Measurements from ENCODE around the gene TMC5. TPM values are rescaled to one million over a fixed set of nuclear protein-coding genes. Genes with fewer than 3 reads are reported as not detected.

Gene TMC5
- total RNA-seq, 2 experiments from 2014 or later = not detected

- DNase-seq (no peak), ATAC-seq (no peak)
- Mint-ChIP-seq H3K4me1 (ENCODE audit: low read depth) (no peaks in the 10 kb centered on the region), H3K36me3 (ENCODE audit: low read depth) (no peaks in the 10 kb centered on the region), H3K27me3 (ENCODE audit: low read depth) (no peaks in the 10 kb centered on the region), H3K9me3 (ENCODE audit: insufficient read depth) (no peaks in the 10 kb centered on the region), H3K27ac (no peak overlapping the region), H3K4me3 (no peak overlapping the region)
- ChIA-PET CTCF (no interaction called here), POLR2A (no interaction called here)
These were observed 21.1 kb downstream of the TMC5 start for GRCh38 chr16:19438739-19439138.

GRCh38 chr16:19439483-19439882 is 21.8 kb downstream of the TMC5 start:
- Mint-ChIP-seq H3K27me3 (ENCODE audit: low read depth) (no peaks in the 10 kb centered on the region), H3K27ac (no peak overlapping the region), H3K9me3 (ENCODE audit: insufficient read depth) (no peaks in the 10 kb centered on the region), H3K36me3 (ENCODE audit: low read depth) (no peaks in the 10 kb centered on the region), H3K4me3 (no peak overlapping the region), H3K4me1 (ENCODE audit: low read depth) (no peaks in the 10 kb centered on the region)
- POLR2A ChIA-PET = no interaction called here
- no peak for ATAC-seq
- DNase-seq = no peak
- CTCF ChIA-PET = no interaction called here

GRCh38 chr16:19443659-19444058 is 26.0 kb downstream of the TMC5 start:
- no peaks in the 10 kb centered on the region for H3K9me3 Mint-ChIP-seq (ENCODE audit: insufficient read depth)
- H3K36me3 Mint-ChIP-seq (ENCODE audit: low read depth) = no peaks in the 10 kb centered on the region
- ChIA-PET CTCF (no interaction called here), POLR2A (no interaction called here)
- no peak for DNase-seq
- H3K27me3 Mint-ChIP-seq (ENCODE audit: low read depth) = no peaks in the 10 kb centered on the region
- H3K4me3 Mint-ChIP-seq = no peak overlapping the region
- ATAC-seq = no peak
- H3K4me1 Mint-ChIP-seq (ENCODE audit: low read depth) = no peaks in the 10 kb centered on the region
- H3K27ac Mint-ChIP-seq = no peak overlapping the region

GRCh38 chr16:19446300-19446846 is 28.7 kb downstream of the TMC5 start:
- no peak for DNase-seq
- ChIA-PET CTCF (no interaction called here), POLR2A (no interaction called here)
- no peaks in the 10 kb centered on the region for H3K27me3 Mint-ChIP-seq (ENCODE audit: low read depth)
- no peak overlapping the region for H3K27ac Mint-ChIP-seq
- no peak overlapping the region for H3K4me3 Mint-ChIP-seq
- no peaks in the 10 kb centered on the region for H3K4me1 Mint-ChIP-seq (ENCODE audit: low read depth)
- no peaks in the 10 kb centered on the region for H3K9me3 Mint-ChIP-seq (ENCODE audit: insufficient read depth)
- no peak for ATAC-seq
- H3K36me3 Mint-ChIP-seq (ENCODE audit: low read depth) = no peaks in the 10 kb centered on the region

- Mint-ChIP-seq H3K4me3 (no peak overlapping the region), H3K9me3 (ENCODE audit: insufficient read depth) (no peaks in the 10 kb centered on the region), H3K27me3 (ENCODE audit: low read depth) (no peaks in the 10 kb centered on the region), H3K4me1 (ENCODE audit: low read depth) (no peaks in the 10 kb centered on the region), H3K36me3 (ENCODE audit: low read depth) (no peaks in the 10 kb centered on the region), H3K27ac (no peak overlapping the region)
- POLR2A ChIA-PET = no interaction called here
- ATAC-seq (no peak), DNase-seq (no peak)
- CTCF ChIA-PET = no interaction called here
These were observed 29.2 kb downstream of the TMC5 start for GRCh38 chr16:19446886-19447285.

- Mint-ChIP-seq H3K36me3 (ENCODE audit: low read depth) (no peaks in the 10 kb centered on the region), H3K4me1 (ENCODE audit: low read depth) (no peaks in the 10 kb centered on the region), H3K27ac (no peak overlapping the region), H3K27me3 (ENCODE audit: low read depth) (no peaks in the 10 kb centered on the region), H3K4me3 (no peak overlapping the region), H3K9me3 (ENCODE audit: insufficient read depth) (no peaks in the 10 kb centered on the region)
- POLR2A ChIA-PET = no interaction called here
- no peak for ATAC-seq
- CTCF ChIA-PET = no interaction called here
- no peak for DNase-seq
These were observed 32.5 kb downstream of the TMC5 start for GRCh38 chr16:19450186-19450585.

GRCh38 chr16:19458722-19459379 is 41.2 kb downstream of the TMC5 start:
- peaks cover 7% of the 10 kb centered on the region for H3K27me3 Mint-ChIP-seq (ENCODE audit: low read depth)
- ChIA-PET CTCF (no interaction called here), POLR2A (no interaction called here)
- H3K36me3 Mint-ChIP-seq (ENCODE audit: low read depth) = no peaks in the 10 kb centered on the region
- no peaks in the 10 kb centered on the region for H3K4me1 Mint-ChIP-seq (ENCODE audit: low read depth)
- ATAC-seq = no peak
- DNase-seq = no peak
- H3K9me3 Mint-ChIP-seq (ENCODE audit: insufficient read depth) = no peaks in the 10 kb centered on the region
- no peak overlapping the region for H3K27ac Mint-ChIP-seq
- no peak overlapping the region for H3K4me3 Mint-ChIP-seq

- H3K9me3 Mint-ChIP-seq (ENCODE audit: insufficient read depth) = no peaks in the 10 kb centered on the region
- no peak overlapping the region for H3K27ac Mint-ChIP-seq
- no peaks in the 10 kb centered on the region for H3K4me1 Mint-ChIP-seq (ENCODE audit: low read depth)
- H3K27me3 Mint-ChIP-seq (ENCODE audit: low read depth) = peaks cover 7% of the 10 kb centered on the region
- H3K36me3 Mint-ChIP-seq (ENCODE audit: low read depth) = no peaks in the 10 kb centered on the region
- ATAC-seq (no peak), DNase-seq (no peak)
- ChIA-PET POLR2A (no interaction called here), CTCF (no interaction called here)
- no peak overlapping the region for H3K4me3 Mint-ChIP-seq
These were observed 42.7 kb downstream of the TMC5 start for GRCh38 chr16:19460397-19460796.

- H3K27me3 Mint-ChIP-seq (ENCODE audit: low read depth) = peaks cover 7% of the 10 kb centered on the region
These were observed 46.0 kb downstream of the TMC5 start for GRCh38 chr16:19463468-19464315.

GRCh38 chr16:19468300-19468699 is 50.6 kb downstream of the TMC5 start:
- Mint-ChIP-seq H3K9me3 (ENCODE audit: insufficient read depth) (no peaks in the 10 kb centered on the region), H3K27me3 (ENCODE audit: low read depth) (peaks cover 3% of the 10 kb centered on the region), H3K4me1 (ENCODE audit: low read depth) (no peaks in the 10 kb centered on the region), H3K36me3 (ENCODE audit: low read depth) (no peaks in the 10 kb centered on the region), H3K27ac (no peak overlapping the region), H3K4me3 (no peak overlapping the region)
- CTCF ChIA-PET = no interaction called here
- DNase-seq (no peak), ATAC-seq (no peak)
- POLR2A ChIA-PET = no interaction called here

More at GRCh38 chr16:19463468-19464315, 46.0 kb downstream of the TMC5 start:
- ChIA-PET CTCF (no interaction called here), POLR2A (no interaction called here)
- Mint-ChIP-seq H3K27ac (no peak overlapping the region), H3K4me3 (no peak overlapping the region), H3K4me1 (ENCODE audit: low read depth) (no peaks in the 10 kb centered on the region), H3K9me3 (ENCODE audit: insufficient read depth) (no peaks in the 10 kb centered on the region), H3K36me3 (ENCODE audit: low read depth) (no peaks in the 10 kb centered on the region)
- ATAC-seq (no peak), DNase-seq (no peak)

- no peak for ATAC-seq
These were observed 54.8 kb downstream of the TMC5 start for GRCh38 chr16:19472482-19472881.

GRCh38 chr16:19474617-19475016 is 56.9 kb downstream of the TMC5 start:
- ChIA-PET POLR2A (no interaction called here), CTCF (no interaction called here)
- Mint-ChIP-seq H3K4me1 (ENCODE audit: low read depth) (no peaks in the 10 kb centered on the region), H3K27ac (no peak overlapping the region), H3K36me3 (ENCODE audit: low read depth) (no peaks in the 10 kb centered on the region), H3K27me3 (ENCODE audit: low read depth) (peaks cover 6% of the 10 kb centered on the region), H3K9me3 (ENCODE audit: insufficient read depth) (no peaks in the 10 kb centered on the region), H3K4me3 (no peak overlapping the region)
- no peak for DNase-seq
- ATAC-seq = no peak

More at GRCh38 chr16:19472482-19472881, 54.8 kb downstream of the TMC5 start:
- DNase-seq = no peak
- Mint-ChIP-seq H3K27me3 (ENCODE audit: low read depth) (peaks cover 2% of the 10 kb centered on the region), H3K4me1 (ENCODE audit: low read depth) (no peaks in the 10 kb centered on the region), H3K4me3 (no peak overlapping the region), H3K9me3 (ENCODE audit: insufficient read depth) (no peaks in the 10 kb centered on the region), H3K36me3 (ENCODE audit: low read depth) (no peaks in the 10 kb centered on the region), H3K27ac (no peak overlapping the region)
- ChIA-PET POLR2A (no interaction called here), CTCF (no interaction called here)
